NB4 (cell line): Measurements from ENCODE around the gene RGS9BP.

Experiments used
- MYC ChIP-seq: IDR thresholded peaks from 2 replicates; pipeline ENCODE4 v1.6.1; 2011; ENCODE audit warnings: low read depth, low read length
- POLR2A ChIP-seq: IDR thresholded peaks from 2 replicates; pipeline ENCODE4 v1.6.1; 2011; ENCODE audit warnings: mild to moderate bottlenecking; ENCODE audit not compliant: insufficient read length; ENCODE audit errors: extremely low read depth
- TF ChIP-seq, protein P1 (sequence below): IDR thresholded peaks from one replicate; pipeline ENCODE4 v1.5.1; 2012; ENCODE audit warnings: low read depth, low read length
- TF ChIP-seq, protein P2 (sequence below): IDR thresholded peaks from 2 replicates; pipeline ENCODE4 v1.6.1; 2011; ENCODE audit warnings: low read depth, low read length

DNA sequence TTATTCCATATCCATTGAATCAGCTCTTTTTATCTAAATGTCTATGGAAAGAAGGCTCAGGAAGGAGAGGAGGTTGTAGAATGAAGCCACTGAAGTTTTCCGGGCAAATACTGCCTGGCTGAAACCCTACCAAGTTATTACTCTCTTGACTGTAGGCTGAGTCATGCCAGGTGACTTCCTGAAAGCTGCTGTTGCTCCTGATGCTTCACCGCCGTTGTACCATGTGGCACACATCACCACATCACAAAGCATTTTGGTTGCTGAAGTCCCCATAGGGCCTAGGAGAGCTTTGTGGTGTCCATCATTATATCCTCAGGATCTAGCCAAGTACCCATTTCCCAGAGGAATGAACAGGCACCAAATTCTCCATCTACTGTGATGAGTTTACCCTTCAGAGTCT, 32.8 kb downstream of the RGS9BP start:
- TF ChIP-seq, protein P1, sequence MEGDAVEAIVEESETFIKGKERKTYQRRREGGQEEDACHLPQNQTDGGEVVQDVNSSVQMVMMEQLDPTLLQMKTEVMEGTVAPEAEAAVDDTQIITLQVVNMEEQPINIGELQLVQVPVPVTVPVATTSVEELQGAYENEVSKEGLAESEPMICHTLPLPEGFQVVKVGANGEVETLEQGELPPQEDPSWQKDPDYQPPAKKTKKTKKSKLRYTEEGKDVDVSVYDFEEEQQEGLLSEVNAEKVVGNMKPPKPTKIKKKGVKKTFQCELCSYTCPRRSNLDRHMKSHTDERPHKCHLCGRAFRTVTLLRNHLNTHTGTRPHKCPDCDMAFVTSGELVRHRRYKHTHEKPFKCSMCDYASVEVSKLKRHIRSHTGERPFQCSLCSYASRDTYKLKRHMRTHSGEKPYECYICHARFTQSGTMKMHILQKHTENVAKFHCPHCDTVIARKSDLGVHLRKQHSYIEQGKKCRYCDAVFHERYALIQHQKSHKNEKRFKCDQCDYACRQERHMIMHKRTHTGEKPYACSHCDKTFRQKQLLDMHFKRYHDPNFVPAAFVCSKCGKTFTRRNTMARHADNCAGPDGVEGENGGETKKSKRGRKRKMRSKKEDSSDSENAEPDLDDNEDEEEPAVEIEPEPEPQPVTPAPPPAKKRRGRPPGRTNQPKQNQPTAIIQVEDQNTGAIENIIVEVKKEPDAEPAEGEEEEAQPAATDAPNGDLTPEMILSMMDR, result no peak
- TF ChIP-seq POLR2A, result no peak
- TF ChIP-seq, protein P2, sequence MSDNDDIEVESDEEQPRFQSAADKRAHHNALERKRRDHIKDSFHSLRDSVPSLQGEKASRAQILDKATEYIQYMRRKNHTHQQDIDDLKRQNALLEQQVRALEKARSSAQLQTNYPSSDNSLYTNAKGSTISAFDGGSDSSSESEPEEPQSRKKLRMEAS, result no peak
- no peak for TF ChIP-seq MYC
